ENCODE results near the gene RCSD1.

GRCh38 chr1:167690053-167690452 is 60.0 kb downstream of the RCSD1 start:
- TF ChIP-seq CTCF (IDR thresholded peaks at IDR 0.05; ENCODE audit: insufficient read depth, low read length, poor library complexity, severe bottlenecking) (no peak), EZH2phosphoT487 (conservative IDR thresholded peaks at IDR 0.05; ENCODE audit: low read length) (no peak)
